ENCODE results near the gene OPCML. TPM values are rescaled to one million over a fixed set of nuclear protein-coding genes. Genes with fewer than 3 reads are reported as not detected.

The OPCML gene
- total and polyA plus RNA-seq, 7 experiments from 2014 or later: not detected

DNA sequence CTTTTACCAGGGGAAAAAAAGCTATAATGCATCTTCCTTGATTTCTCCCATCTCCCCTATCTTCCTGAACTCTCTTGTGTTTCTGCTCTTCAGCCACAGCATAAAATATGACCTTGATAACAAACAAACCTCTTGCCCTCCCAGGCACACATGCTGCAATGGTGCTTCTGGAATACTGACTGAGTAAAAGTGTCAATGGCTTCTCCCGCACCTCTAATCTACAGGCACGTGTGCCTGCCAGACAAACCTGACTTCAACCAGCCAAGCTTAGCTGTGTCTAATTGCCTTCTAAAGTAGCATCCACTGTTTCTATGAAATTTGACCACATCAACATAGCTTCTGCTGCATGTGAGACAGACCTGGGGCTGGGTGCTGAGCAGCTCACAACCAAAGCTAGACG is 12.7 kb downstream of the OPCML start:
- CTCF ChIA-PET: interaction anchor here (1.2 kb wide), 1 partner anchor 10 kb away, joined by 3 read pairs; no protein-coding TSS in a partner anchor
- Histone ChIP-seq H3K27ac (ENCODE audit: low read depth, low read length) (no peak overlapping the region), H3K4me1 (ENCODE audit: control insufficient read depth in 2 of 2, insufficient read depth in 2 of 2, low read length in 2 of 2) (no peaks in the 10 kb centered on the region), H3K9me3 (ENCODE audit: control insufficient read depth in 2 of 3, low read length in 3 of 3) (no peaks in the 10 kb centered on the region), H3K27me3 (ENCODE audit: control insufficient read depth in 2 of 2, insufficient read depth in 2 of 2, low read length in 2 of 2) (no peaks in the 10 kb centered on the region), H3K36me3 (ENCODE audit: control insufficient read depth in 2 of 3, insufficient read depth in 3 of 3, low read length in 3 of 3) (no peaks in the 10 kb centered on the region), H3K4me3 (ENCODE audit: low read length) (no peak overlapping the region)
- POLR2A ChIA-PET: no interaction called here
- no peak overlapping the region for H3K4me3 Mint-ChIP-seq
- DNase-seq (no peak), ATAC-seq (no peak)
- intact Hi-C loops (cut with micrococcal nuclease): no loop called here
- H3K9me3 Mint-ChIP-seq: peaks cover 0 to 7% (median 0%) of the 10 kb centered on the region in 11 donors
- no peaks in the 10 kb centered on the region for H3K27me3 Mint-ChIP-seq
- no peaks in the 10 kb centered on the region for H3K36me3 Mint-ChIP-seq
- no peak overlapping the region for H3K27ac Mint-ChIP-seq
- H3K4me1 Mint-ChIP-seq: peaks cover 0 to 2% (median 0%) of the 10 kb centered on the region in 7 donors

- H3K4me1 Mint-ChIP-seq: peaks cover 0 to 2% (median 0%) of the 10 kb centered on the region in 7 donors
- H3K27ac Mint-ChIP-seq: no peak overlapping the region
- H3K27ac ChIP-seq (ENCODE audit: low read depth, low read length): no peak overlapping the region
These were observed 13.5 kb downstream of the OPCML start for GRCh38 chr11:133518702-133519264.

GRCh38 chr11:133516845-133517244 is 15.5 kb downstream of the OPCML start:
- DNase-seq (no peak), ATAC-seq (no peak)
- no peaks in the 10 kb centered on the region for H3K27me3 ChIP-seq (ENCODE audit: control insufficient read depth in 2 of 2, insufficient read depth in 2 of 2, low read length in 2 of 2)
- no peak overlapping the region for H3K27ac ChIP-seq (ENCODE audit: low read depth, low read length)
- no peaks in the 10 kb centered on the region for H3K4me1 ChIP-seq (ENCODE audit: control insufficient read depth in 2 of 2, insufficient read depth in 2 of 2, low read length in 2 of 2)
- Mint-ChIP-seq H3K27me3 (no peaks in the 10 kb centered on the region), H3K36me3 (no peaks in the 10 kb centered on the region), H3K9me3 (peaks cover 0 to 13% (median 2%) of the 10 kb centered on the region in 11 donors), H3K4me3 (no peak overlapping the region), H3K27ac (no peak overlapping the region), H3K4me1 (peaks cover 0 to 2% (median 0%) of the 10 kb centered on the region in 7 donors)
- ChIA-PET CTCF (no interaction called here), POLR2A (no interaction called here)
- intact Hi-C loops (cut with micrococcal nuclease): no loop called here
- H3K9me3 ChIP-seq (ENCODE audit: control insufficient read depth in 2 of 3, low read length in 3 of 3): no peaks in the 10 kb centered on the region
- no peaks in the 10 kb centered on the region for H3K36me3 ChIP-seq (ENCODE audit: control insufficient read depth in 2 of 3, insufficient read depth in 3 of 3, low read length in 3 of 3)
- H3K4me3 ChIP-seq (ENCODE audit: low read length): no peak overlapping the region

More at GRCh38 chr11:133518702-133519264, 13.5 kb downstream of the OPCML start:
- H3K4me1 ChIP-seq (ENCODE audit: control insufficient read depth in 2 of 2, insufficient read depth in 2 of 2, low read length in 2 of 2): no peaks in the 10 kb centered on the region
- intact Hi-C loops (cut with micrococcal nuclease): no loop called here
- DNase-seq: no peak
- H3K4me3 Mint-ChIP-seq: no peak overlapping the region
- H3K9me3 ChIP-seq (ENCODE audit: control insufficient read depth in 2 of 3, low read length in 3 of 3): no peaks in the 10 kb centered on the region
- no peak overlapping the region for H3K4me3 ChIP-seq (ENCODE audit: low read length)
- ChIA-PET POLR2A (no interaction called here), CTCF (no interaction called here)
- no peaks in the 10 kb centered on the region for H3K36me3 ChIP-seq (ENCODE audit: control insufficient read depth in 2 of 3, insufficient read depth in 3 of 3, low read length in 3 of 3)
- H3K36me3 Mint-ChIP-seq: no peaks in the 10 kb centered on the region
- no peaks in the 10 kb centered on the region for H3K27me3 Mint-ChIP-seq
- peaks cover 0 to 7% (median 0%) of the 10 kb centered on the region in 11 donors for H3K9me3 Mint-ChIP-seq
- ATAC-seq: peak; percentile 16
- no peaks in the 10 kb centered on the region for H3K27me3 ChIP-seq (ENCODE audit: control insufficient read depth in 2 of 2, insufficient read depth in 2 of 2, low read length in 2 of 2)

GRCh38 chr11:133515107-133515506 is 17.2 kb downstream of the OPCML start:
- Mint-ChIP-seq H3K9me3 (peaks cover 0 to 13% (median 3%) of the 10 kb centered on the region in 11 donors), H3K4me1 (peaks cover 0 to 2% (median 0%) of the 10 kb centered on the region in 7 donors), H3K27ac (no peak overlapping the region), H3K36me3 (no peaks in the 10 kb centered on the region), H3K27me3 (no peaks in the 10 kb centered on the region), H3K4me3 (no peak overlapping the region)
- Histone ChIP-seq H3K4me3 (ENCODE audit: low read length) (no peak overlapping the region), H3K27me3 (ENCODE audit: control insufficient read depth in 2 of 2, insufficient read depth in 2 of 2, low read length in 2 of 2) (no peaks in the 10 kb centered on the region), H3K4me1 (ENCODE audit: control insufficient read depth in 2 of 2, insufficient read depth in 2 of 2, low read length in 2 of 2) (no peaks in the 10 kb centered on the region), H3K36me3 (ENCODE audit: control insufficient read depth in 2 of 3, insufficient read depth in 3 of 3, low read length in 3 of 3) (no peaks in the 10 kb centered on the region), H3K27ac (ENCODE audit: low read depth, low read length) (no peak overlapping the region), H3K9me3 (ENCODE audit: control insufficient read depth in 2 of 3, low read length in 3 of 3) (no peaks in the 10 kb centered on the region)
- intact Hi-C loops (cut with micrococcal nuclease): no loop called here
- ChIA-PET POLR2A (no interaction called here), CTCF (no interaction called here)
- DNase-seq: no peak
- ATAC-seq: no peak

DNA sequence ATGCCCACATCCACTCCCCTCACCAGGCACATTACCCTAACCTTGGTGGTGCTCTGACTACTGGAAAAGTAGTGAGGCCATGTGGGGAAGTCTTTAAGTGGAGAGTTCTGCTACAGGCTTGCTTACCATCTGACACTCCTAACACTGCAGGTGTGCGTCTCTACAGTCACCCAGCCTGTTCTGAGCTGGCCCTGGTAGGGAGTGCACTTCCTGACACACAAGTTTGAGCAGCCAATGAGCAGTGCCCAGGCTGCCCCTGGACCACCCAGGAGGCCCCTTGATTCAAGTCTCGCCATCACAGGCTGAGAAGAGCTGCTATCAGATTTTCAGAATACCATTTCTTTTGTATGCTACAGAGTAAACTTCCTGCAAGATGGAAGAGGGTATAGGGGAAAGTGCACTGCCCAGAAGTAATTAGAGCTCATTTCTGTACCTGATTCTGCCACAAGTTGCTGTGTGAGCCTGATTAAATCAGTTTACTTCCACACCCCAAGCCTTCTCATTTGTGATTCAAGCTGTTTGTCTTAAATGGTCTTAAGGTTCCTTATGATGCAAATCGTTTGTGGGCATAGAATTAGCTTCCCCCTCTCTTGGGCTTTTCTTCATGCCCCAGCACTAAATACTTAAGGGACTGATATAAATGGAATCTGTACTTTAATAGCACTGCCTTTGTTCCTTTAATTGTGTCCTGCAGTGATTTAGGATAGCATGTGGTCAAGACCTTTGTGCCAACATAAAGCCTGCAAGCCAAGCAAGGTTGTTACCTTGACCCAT is 22.2 kb downstream of the OPCML start:
- H3K36me3 Mint-ChIP-seq: peaks cover 0 to 4% (median 0%) of the 10 kb centered on the region in 5 donors
- no peak overlapping the region for H3K4me3 Mint-ChIP-seq
- H3K4me3 ChIP-seq (ENCODE audit: low read length): no peak overlapping the region
- no peak overlapping the region for H3K27ac Mint-ChIP-seq
- peaks cover 0 to 6% (median 0%) of the 10 kb centered on the region in 7 donors for H3K4me1 Mint-ChIP-seq
- intact Hi-C loops (cut with micrococcal nuclease): no loop called here
- peaks cover 0 to 13% (median 0%) of the 10 kb centered on the region in 5 donors for H3K27me3 Mint-ChIP-seq
- peaks cover 0 to 12% (median 2%) of the 10 kb centered on the region in 11 donors for H3K9me3 Mint-ChIP-seq
- DNase-seq (no peak), ATAC-seq (no peak)
- H3K27me3 ChIP-seq (ENCODE audit: control insufficient read depth in 2 of 2, insufficient read depth in 2 of 2, low read length in 2 of 2): no peaks in the 10 kb centered on the region
- ChIA-PET CTCF (no interaction called here), POLR2A (no interaction called here)
- no peaks in the 10 kb centered on the region for H3K36me3 ChIP-seq (ENCODE audit: control insufficient read depth in 2 of 3, insufficient read depth in 3 of 3, low read length in 3 of 3)
- no peaks in the 10 kb centered on the region for H3K4me1 ChIP-seq (ENCODE audit: control insufficient read depth in 2 of 2, insufficient read depth in 2 of 2, low read length in 2 of 2)
- H3K27ac ChIP-seq (ENCODE audit: low read depth, low read length): no peak overlapping the region
- no peaks in the 10 kb centered on the region for H3K9me3 ChIP-seq (ENCODE audit: control insufficient read depth in 2 of 3, low read length in 3 of 3)

DNA sequence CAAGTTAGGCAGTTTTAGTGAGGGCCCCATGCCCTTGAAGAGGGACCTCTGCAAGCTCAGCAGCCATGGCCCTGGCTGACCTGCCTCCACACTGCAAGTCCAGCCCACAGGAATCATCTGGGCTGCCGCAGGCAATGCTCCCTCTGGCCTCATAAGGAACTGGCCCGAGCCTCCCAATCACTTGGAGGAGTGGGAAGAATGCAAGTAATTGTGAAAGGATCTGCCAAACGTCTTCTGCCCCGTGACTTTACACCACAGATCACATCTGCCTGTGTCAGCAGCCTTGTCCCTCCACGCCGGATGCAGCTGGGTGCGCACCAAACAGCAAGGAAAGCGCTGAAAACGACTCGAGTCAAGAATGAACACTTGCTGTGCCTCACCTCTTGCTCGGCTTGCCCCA is 23.8 kb downstream of the OPCML start:
- H3K4me1 ChIP-seq (ENCODE audit: control insufficient read depth in 2 of 2, insufficient read depth in 2 of 2, low read length in 2 of 2): no peaks in the 10 kb centered on the region
- Mint-ChIP-seq H3K9me3 (peaks cover 0 to 9% (median 2%) of the 10 kb centered on the region in 11 donors), H3K4me1 (peaks cover 0 to 6% (median 0%) of the 10 kb centered on the region in 7 donors), H3K27ac (no peak overlapping the region), H3K4me3 (no peak overlapping the region), H3K36me3 (peaks cover 0 to 4% (median 0%) of the 10 kb centered on the region in 5 donors), H3K27me3 (peaks cover 0 to 19% (median 0%) of the 10 kb centered on the region in 5 donors)
- H3K27ac ChIP-seq (ENCODE audit: low read depth, low read length): no peak overlapping the region
- DNase-seq: no peak
- ChIA-PET CTCF (no interaction called here), POLR2A (no interaction called here)
- H3K27me3 ChIP-seq (ENCODE audit: control insufficient read depth in 2 of 2, insufficient read depth in 2 of 2, low read length in 2 of 2): no peaks in the 10 kb centered on the region
- intact Hi-C loops (cut with micrococcal nuclease): no loop called here
- no peak for ATAC-seq
- no peaks in the 10 kb centered on the region for H3K36me3 ChIP-seq (ENCODE audit: control insufficient read depth in 2 of 3, insufficient read depth in 3 of 3, low read length in 3 of 3)
- no peak overlapping the region for H3K4me3 ChIP-seq (ENCODE audit: low read length)
- no peaks in the 10 kb centered on the region for H3K9me3 ChIP-seq (ENCODE audit: control insufficient read depth in 2 of 3, low read length in 3 of 3)

DNA sequence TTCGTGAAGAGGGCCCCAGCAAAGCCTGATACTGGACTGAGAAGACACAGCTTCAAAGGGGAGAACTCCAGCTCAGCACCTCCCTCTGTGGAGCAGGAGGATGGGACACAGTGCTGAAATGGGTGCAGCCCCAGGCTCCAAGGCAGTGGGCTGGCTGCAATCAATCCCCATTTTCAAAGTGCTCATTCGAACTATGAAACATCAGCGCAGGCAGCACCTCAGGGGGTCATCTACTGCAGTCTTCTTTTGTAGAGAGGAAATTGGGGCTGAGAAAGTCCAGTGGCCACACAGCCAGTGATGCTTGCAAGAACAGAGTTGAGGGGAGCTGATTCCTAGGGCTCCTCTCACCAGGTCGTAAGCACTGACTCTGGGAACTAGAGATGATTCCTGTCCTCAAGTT is 25.1 kb downstream of the OPCML start:
- no peak overlapping the region for H3K4me3 ChIP-seq (ENCODE audit: low read length)
- peaks cover 0 to 6% (median 0%) of the 10 kb centered on the region in 11 donors for H3K9me3 Mint-ChIP-seq
- no peak for ATAC-seq
- no peak overlapping the region for H3K27ac ChIP-seq (ENCODE audit: low read depth, low read length)
- no peaks in the 10 kb centered on the region for H3K27me3 ChIP-seq (ENCODE audit: control insufficient read depth in 2 of 2, insufficient read depth in 2 of 2, low read length in 2 of 2)
- ChIA-PET CTCF (no interaction called here), POLR2A (no interaction called here)
- no peaks in the 10 kb centered on the region for H3K9me3 ChIP-seq (ENCODE audit: control insufficient read depth in 2 of 3, low read length in 3 of 3)
- H3K4me1 Mint-ChIP-seq: peaks cover 0 to 6% (median 0%) of the 10 kb centered on the region in 7 donors
- intact Hi-C loops (cut with micrococcal nuclease): no loop called here
- no peak overlapping the region for H3K27ac Mint-ChIP-seq
- H3K4me1 ChIP-seq (ENCODE audit: control insufficient read depth in 2 of 2, insufficient read depth in 2 of 2, low read length in 2 of 2): no peaks in the 10 kb centered on the region
- peaks cover 0 to 19% (median 0%) of the 10 kb centered on the region in 5 donors for H3K27me3 Mint-ChIP-seq
- no peak for DNase-seq
- H3K36me3 ChIP-seq (ENCODE audit: control insufficient read depth in 2 of 3, insufficient read depth in 3 of 3, low read length in 3 of 3): no peaks in the 10 kb centered on the region
- H3K4me3 Mint-ChIP-seq: no peak overlapping the region
- peaks cover 0 to 4% (median 0%) of the 10 kb centered on the region in 5 donors for H3K36me3 Mint-ChIP-seq

Data from naive thymus-derived CD4-positive, alpha-beta T cell (primary cell).